ENCODE results near the gene AGPS.

The AGPS gene

DNA sequence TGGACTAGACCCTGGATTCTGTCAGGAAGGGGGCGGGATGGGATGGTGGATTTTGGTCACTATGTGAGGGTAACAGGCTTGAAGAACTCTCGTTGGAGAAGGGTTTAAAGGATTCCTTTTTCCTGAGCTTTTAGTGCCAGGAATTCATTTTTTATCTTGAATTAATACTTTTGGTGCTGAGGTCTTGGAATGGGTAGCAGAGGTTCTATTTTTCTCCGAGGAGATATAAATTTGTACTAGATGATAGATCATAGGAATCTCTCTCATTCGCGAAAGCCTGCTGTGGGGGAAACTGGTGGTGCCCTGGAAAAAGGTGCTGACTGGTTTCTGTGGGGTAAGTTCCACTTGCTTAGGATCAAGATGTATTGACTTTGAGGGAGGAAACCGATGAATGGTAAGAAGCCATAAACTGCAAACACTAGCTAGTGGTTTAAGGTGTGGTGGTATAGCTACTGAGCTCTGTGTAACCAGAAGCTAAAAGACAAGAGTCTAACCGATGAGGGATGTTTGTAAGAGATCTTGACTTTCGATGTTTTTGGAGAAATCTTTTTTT lies 706 bp downstream of the AGPS start:
- Histone ChIP-seq H3K36me3 (ENCODE audit: control insufficient read depth, insufficient read depth, low read length) (no peaks in the 10 kb centered on the region), H3K9me3 (ENCODE audit: control insufficient read depth, insufficient read depth, low read length) (no peaks in the 10 kb centered on the region), H3K4me3 (ENCODE audit: low read depth, low read length) (peak overlapping the region; percentile 90), H3K9ac (ENCODE audit: low read depth, low read length) (peak overlapping the region; percentile 92), H3K4me1 (ENCODE audit: control insufficient read depth, insufficient read depth, low read length) (no peaks in the 10 kb centered on the region), H3K27me3 (ENCODE audit: control insufficient read depth, insufficient read depth, low read length) (no peaks in the 10 kb centered on the region)

GRCh38 chr2:177393824-177394593 lies 1.4 kb downstream of the AGPS start:
- no peak overlapping the region for H3K9ac ChIP-seq (ENCODE audit: low read depth, low read length)
- no peaks in the 10 kb centered on the region for H3K4me1 ChIP-seq (ENCODE audit: control insufficient read depth, insufficient read depth, low read length)
- no peaks in the 10 kb centered on the region for H3K36me3 ChIP-seq (ENCODE audit: control insufficient read depth, insufficient read depth, low read length)
- H3K27me3 ChIP-seq (ENCODE audit: control insufficient read depth, insufficient read depth, low read length): no peaks in the 10 kb centered on the region
- H3K9me3 ChIP-seq (ENCODE audit: control insufficient read depth, insufficient read depth, low read length): no peaks in the 10 kb centered on the region
- peak overlapping the region; percentile 90 for H3K4me3 ChIP-seq (ENCODE audit: low read depth, low read length)

GRCh38 chr2:177394594-177394973 lies 2.0 kb downstream of the AGPS start:
- Histone ChIP-seq H3K9me3 (ENCODE audit: control insufficient read depth, insufficient read depth, low read length) (no peaks in the 10 kb centered on the region), H3K36me3 (ENCODE audit: control insufficient read depth, insufficient read depth, low read length) (no peaks in the 10 kb centered on the region)

GRCh38 chr2:177395351-177396065 lies 2.9 kb downstream of the AGPS start:
- no peaks in the 10 kb centered on the region for H3K4me1 ChIP-seq (ENCODE audit: control insufficient read depth, insufficient read depth, low read length)

More at GRCh38 chr2:177394594-177394973, 2.0 kb downstream of the AGPS start:
- H3K27me3 ChIP-seq (ENCODE audit: control insufficient read depth, insufficient read depth, low read length): no peaks in the 10 kb centered on the region
- no peak overlapping the region for H3K4me3 ChIP-seq (ENCODE audit: low read depth, low read length)
- no peak overlapping the region for H3K9ac ChIP-seq (ENCODE audit: low read depth, low read length)
- no peaks in the 10 kb centered on the region for H3K4me1 ChIP-seq (ENCODE audit: control insufficient read depth, insufficient read depth, low read length)

DNA sequence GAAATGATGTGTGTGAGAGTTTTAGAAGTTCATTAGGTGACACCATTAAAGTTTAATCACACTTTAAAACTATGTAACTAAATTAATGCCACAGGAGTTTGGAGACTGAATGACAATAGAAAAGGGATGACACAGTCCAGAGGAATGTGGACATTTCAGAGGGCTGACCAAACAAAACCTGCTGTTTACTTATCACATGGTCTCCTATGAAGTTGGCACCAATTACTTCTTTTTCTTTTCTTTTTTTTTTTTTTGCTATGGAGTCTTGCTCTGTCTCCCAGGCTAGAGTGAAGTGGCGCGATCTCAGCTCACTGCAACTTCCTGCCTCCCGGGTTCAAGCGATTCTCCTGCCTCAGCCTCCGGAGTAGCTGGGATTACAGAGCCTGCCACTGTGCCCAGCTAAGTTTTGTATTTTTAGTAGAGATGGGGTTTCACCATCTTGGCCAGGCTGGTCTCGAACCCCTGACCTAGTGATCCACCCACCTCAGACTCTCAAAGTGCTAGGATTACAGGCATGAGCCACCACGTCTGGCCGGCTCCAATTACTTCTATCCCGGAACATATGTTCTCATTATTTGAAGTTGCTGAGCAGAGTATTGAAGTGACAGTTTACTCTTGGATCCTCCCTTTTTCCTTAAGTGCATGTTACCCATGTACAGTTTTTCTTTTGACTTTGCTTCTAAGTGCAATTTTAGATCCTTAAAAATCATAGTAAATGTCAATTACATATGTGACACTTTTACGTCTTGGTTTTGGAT lies 4.3 kb downstream of the AGPS start:
- no peaks in the 10 kb centered on the region for H3K4me1 ChIP-seq (ENCODE audit: control insufficient read depth, insufficient read depth, low read length)
- no peaks in the 10 kb centered on the region for H3K27me3 ChIP-seq (ENCODE audit: control insufficient read depth, insufficient read depth, low read length)
- H3K9ac ChIP-seq (ENCODE audit: low read depth, low read length): no peak overlapping the region
- H3K36me3 ChIP-seq (ENCODE audit: control insufficient read depth, insufficient read depth, low read length): no peaks in the 10 kb centered on the region
- H3K4me3 ChIP-seq (ENCODE audit: low read depth, low read length): no peak overlapping the region
- no peaks in the 10 kb centered on the region for H3K9me3 ChIP-seq (ENCODE audit: control insufficient read depth, insufficient read depth, low read length)

More at GRCh38 chr2:177395351-177396065, 2.9 kb downstream of the AGPS start:
- H3K9ac ChIP-seq (ENCODE audit: low read depth, low read length): no peak overlapping the region
- no peaks in the 10 kb centered on the region for H3K36me3 ChIP-seq (ENCODE audit: control insufficient read depth, insufficient read depth, low read length)
- no peaks in the 10 kb centered on the region for H3K27me3 ChIP-seq (ENCODE audit: control insufficient read depth, insufficient read depth, low read length)
- no peak overlapping the region for H3K4me3 ChIP-seq (ENCODE audit: low read depth, low read length)
- H3K9me3 ChIP-seq (ENCODE audit: control insufficient read depth, insufficient read depth, low read length): no peaks in the 10 kb centered on the region

DNA sequence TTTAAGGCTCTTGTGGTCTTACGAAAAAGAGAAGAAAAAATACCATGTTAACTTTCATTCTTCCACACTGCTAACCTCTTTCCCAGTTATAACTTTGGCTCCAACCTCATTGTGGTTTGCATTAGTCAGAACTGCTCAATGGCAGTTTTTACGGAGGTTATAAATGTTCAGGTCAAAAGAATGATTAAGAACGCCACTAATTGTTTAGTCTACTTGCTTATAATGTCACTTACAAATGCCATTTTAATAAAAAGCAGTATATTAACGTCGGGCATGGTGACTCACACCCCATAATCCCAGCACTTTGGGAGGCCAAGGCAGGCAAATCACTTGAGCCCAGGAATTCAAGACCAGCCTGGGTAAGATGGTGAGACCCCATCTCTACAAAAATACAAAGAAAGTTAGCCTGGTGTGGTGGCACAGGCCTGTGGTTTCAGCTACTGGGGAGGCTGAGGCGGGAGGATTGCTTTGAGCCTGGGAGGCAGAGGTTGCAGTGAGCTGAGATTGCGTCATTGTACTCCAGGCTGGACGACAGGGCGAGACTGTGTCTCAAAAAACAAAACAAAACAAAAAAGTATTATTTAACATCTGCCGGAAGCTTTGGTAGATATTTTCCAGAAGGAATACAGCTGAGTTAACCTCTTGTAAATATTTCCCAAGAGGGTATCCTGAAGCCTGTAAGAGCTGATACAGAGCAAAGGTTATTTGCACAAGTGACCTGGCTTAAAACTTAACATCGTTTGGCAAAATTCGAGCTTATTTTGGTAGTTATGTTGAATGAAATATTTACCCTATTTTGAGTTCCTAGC lies 5.1 kb downstream of the AGPS start:
- no peak overlapping the region for H3K9ac ChIP-seq (ENCODE audit: low read depth, low read length)
- H3K36me3 ChIP-seq (ENCODE audit: control insufficient read depth, insufficient read depth, low read length): no peaks in the 10 kb centered on the region
- H3K27me3 ChIP-seq (ENCODE audit: control insufficient read depth, insufficient read depth, low read length): no peaks in the 10 kb centered on the region
- H3K4me3 ChIP-seq (ENCODE audit: low read depth, low read length): no peak overlapping the region
- H3K9me3 ChIP-seq (ENCODE audit: control insufficient read depth, insufficient read depth, low read length): no peaks in the 10 kb centered on the region
- no peaks in the 10 kb centered on the region for H3K4me1 ChIP-seq (ENCODE audit: control insufficient read depth, insufficient read depth, low read length)

DNA sequence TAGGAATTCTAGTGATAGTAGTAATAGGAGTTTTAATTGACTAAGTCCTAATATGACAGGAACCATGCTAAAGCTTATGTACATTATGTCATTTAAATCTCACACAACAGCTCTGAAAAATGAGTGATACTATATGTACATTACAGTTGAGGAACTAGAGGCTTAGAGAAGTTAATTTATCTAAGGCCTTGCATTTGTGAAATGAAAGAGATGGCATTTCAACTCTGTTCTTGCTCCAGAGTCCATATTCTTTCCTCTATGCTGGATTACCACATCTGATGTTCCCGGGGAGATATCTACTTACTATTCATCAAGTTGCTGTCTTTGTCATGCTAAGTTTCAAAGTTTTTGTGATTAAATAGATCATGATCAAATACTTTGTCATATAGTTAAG lies 5.7 kb downstream of the AGPS start:
- H3K4me1 ChIP-seq (ENCODE audit: control insufficient read depth, insufficient read depth, low read length): no peaks in the 10 kb centered on the region
- no peaks in the 10 kb centered on the region for H3K9me3 ChIP-seq (ENCODE audit: control insufficient read depth, insufficient read depth, low read length)
- H3K27me3 ChIP-seq (ENCODE audit: control insufficient read depth, insufficient read depth, low read length): no peaks in the 10 kb centered on the region
- no peaks in the 10 kb centered on the region for H3K36me3 ChIP-seq (ENCODE audit: control insufficient read depth, insufficient read depth, low read length)
- H3K9ac ChIP-seq (ENCODE audit: low read depth, low read length): no peak overlapping the region
- no peak overlapping the region for H3K4me3 ChIP-seq (ENCODE audit: low read depth, low read length)

DNA sequence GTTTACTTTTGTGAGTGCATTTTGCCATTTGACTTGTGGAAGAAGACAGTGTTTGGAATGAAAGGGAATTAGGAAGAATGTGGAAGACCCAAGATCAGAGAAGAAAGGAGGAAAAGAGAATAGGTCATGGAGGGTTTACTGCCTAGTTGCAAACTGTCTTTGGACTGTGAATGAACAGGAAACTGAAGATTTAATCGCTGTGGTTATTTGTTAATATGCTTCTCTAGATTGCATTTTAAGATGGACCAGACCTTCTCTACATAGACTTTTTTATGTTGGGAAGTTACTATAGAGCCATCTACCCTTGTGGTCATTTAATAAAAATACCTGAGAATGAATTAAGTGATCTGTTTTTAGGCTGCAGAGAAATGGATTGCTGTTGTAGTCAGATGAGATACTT lies 6.2 kb downstream of the AGPS start:
- Histone ChIP-seq H3K9me3 (ENCODE audit: control insufficient read depth, insufficient read depth, low read length) (no peaks in the 10 kb centered on the region), H3K4me3 (ENCODE audit: low read depth, low read length) (no peak overlapping the region), H3K27me3 (ENCODE audit: control insufficient read depth, insufficient read depth, low read length) (no peaks in the 10 kb centered on the region), H3K9ac (ENCODE audit: low read depth, low read length) (no peak overlapping the region), H3K36me3 (ENCODE audit: control insufficient read depth, insufficient read depth, low read length) (no peaks in the 10 kb centered on the region), H3K4me1 (ENCODE audit: control insufficient read depth, insufficient read depth, low read length) (no peaks in the 10 kb centered on the region)

DNA sequence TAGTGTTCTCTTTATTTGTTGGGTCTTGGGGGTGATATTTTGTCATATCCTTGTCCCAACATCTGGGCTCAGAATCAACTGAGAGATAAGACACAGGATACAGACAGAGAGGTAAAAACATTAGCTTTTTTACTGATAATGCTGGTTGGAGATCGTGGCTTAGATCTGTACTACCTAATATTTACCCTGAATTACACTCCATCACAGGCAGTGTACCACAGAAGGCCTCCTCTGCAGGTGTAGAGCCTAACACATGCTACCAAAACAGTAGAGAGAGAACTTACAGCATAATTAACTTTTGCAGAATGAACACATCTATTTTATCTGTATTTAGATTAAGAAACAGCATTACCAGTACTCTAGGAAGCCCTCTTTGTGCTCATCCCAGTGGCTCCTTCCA lies 6.8 kb downstream of the AGPS start:
- Histone ChIP-seq H3K27me3 (ENCODE audit: control insufficient read depth, insufficient read depth, low read length) (no peaks in the 10 kb centered on the region), H3K9ac (ENCODE audit: low read depth, low read length) (no peak overlapping the region), H3K4me1 (ENCODE audit: control insufficient read depth, insufficient read depth, low read length) (no peaks in the 10 kb centered on the region), H3K9me3 (ENCODE audit: control insufficient read depth, insufficient read depth, low read length) (no peaks in the 10 kb centered on the region), H3K36me3 (ENCODE audit: control insufficient read depth, insufficient read depth, low read length) (no peaks in the 10 kb centered on the region), H3K4me3 (ENCODE audit: low read depth, low read length) (no peak overlapping the region)

GRCh38 chr2:177400337-177400923 lies 7.9 kb downstream of the AGPS start:
- H3K9me3 ChIP-seq (ENCODE audit: control insufficient read depth, insufficient read depth, low read length): no peaks in the 10 kb centered on the region
- H3K4me1 ChIP-seq (ENCODE audit: control insufficient read depth, insufficient read depth, low read length): no peaks in the 10 kb centered on the region
- no peak overlapping the region for H3K4me3 ChIP-seq (ENCODE audit: low read depth, low read length)
- no peaks in the 10 kb centered on the region for H3K27me3 ChIP-seq (ENCODE audit: control insufficient read depth, insufficient read depth, low read length)
- no peaks in the 10 kb centered on the region for H3K36me3 ChIP-seq (ENCODE audit: control insufficient read depth, insufficient read depth, low read length)
- no peak overlapping the region for H3K9ac ChIP-seq (ENCODE audit: low read depth, low read length)

- H3K9me3 ChIP-seq (ENCODE audit: control insufficient read depth, insufficient read depth, low read length): no peaks in the 10 kb centered on the region
- no peak overlapping the region for H3K9ac ChIP-seq (ENCODE audit: low read depth, low read length)
- no peaks in the 10 kb centered on the region for H3K36me3 ChIP-seq (ENCODE audit: control insufficient read depth, insufficient read depth, low read length)
- no peak overlapping the region for H3K4me3 ChIP-seq (ENCODE audit: low read depth, low read length)
- H3K27me3 ChIP-seq (ENCODE audit: control insufficient read depth, insufficient read depth, low read length): no peaks in the 10 kb centered on the region
- H3K4me1 ChIP-seq (ENCODE audit: control insufficient read depth, insufficient read depth, low read length): no peaks in the 10 kb centered on the region
Measured at GRCh38 chr2:177402096-177402495, 9.5 kb downstream of the AGPS start.

All from iPS-15b (cell line).